Activated CD4-positive, CD25-positive, alpha-beta regulatory T cell (primary cell): ENCODE results near the gene SNPH.

Experiments
- DNase-seq, 4 experiments: peaks; one replicate each; lab custom pipeline; 2025; lab: John Stamatoyannopoulos, UW

SNPH gene

DNA sequence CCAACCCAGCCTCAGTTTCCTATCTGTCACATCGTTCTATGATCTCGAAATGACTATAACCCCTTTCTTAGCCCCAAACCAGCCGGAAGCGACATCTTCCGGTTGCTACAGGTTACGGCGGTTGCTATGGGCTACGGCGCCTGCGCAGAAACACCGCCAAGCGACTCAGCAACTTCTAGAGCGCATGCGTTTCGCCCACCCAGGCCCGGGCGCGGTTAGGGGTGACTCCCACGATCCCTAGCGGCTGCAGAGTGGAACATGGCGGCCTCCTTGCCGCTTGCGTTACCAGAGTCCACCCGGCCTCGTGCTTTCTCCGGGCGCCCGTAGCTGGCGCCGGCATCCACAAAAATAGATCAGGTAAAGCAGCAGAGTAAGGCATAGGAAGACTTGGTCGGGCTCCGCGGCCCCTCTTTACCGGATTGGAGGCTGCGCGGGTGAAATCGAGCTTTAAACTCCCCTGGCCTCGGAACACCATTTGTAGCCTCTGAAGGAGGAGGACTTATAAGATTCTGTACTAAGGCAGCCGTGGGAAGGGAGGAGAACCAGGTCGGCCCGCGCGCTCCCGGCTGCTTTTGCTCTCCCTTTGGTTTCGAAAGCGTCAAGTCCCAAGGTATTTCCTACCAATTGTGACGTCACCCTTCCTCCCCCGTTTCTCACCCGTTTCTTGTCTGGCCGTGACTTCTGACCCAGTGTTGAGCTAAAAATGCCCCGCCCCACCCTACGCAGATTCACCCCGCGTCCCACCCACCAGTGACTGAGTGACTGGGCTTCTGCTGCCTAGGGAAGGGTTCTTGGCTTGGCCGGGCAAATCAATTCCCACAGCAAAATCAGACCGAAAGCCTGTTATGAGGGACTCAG is 59.3 kb downstream of the SNPH start:
- peak; percentile 96 to 99 (median 98) for DNase-seq

DNA sequence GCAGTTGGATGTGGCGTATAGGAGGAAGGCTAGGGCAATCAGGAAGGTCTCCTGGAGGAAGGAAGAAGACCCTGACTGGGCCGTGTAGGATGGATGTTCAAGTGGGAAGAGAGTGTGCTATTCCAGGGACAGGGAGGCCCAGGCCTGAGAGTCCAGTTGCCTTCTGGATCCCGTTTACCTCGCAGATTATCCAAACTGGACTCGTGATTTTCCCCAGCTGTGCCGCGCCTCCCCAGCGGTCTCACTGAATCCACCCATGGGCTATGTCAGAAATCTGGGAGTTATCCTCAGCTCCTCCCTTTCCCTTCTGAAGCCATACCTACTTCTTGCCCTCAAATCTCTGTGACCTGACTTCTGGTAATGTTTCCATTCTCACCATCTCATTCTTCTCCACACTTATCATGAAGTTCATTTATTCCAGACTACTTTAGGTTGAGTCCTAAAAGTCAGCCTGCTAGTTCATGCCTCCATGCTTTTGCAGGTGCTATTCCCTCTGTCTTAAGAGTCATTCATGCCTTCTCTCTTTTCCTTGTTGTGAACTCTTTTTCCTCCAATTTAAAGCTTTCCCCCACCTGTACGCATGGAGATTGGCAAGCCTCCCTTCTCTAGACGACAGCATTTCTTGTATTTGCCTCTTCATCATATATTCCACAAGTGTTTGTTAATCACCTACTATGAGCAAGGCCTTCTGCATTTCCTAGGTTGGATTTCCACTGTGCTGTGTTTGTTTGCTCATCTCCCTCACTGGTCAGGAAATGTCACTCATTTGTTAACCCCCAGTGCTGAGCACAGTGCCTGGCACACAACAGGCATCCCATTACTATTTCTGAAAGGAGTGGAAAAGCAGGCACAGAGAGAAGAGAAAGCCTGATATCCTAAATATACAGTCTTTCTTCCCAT is 60.2 kb downstream of the SNPH start:
- DNase-seq, result no peak

DNA sequence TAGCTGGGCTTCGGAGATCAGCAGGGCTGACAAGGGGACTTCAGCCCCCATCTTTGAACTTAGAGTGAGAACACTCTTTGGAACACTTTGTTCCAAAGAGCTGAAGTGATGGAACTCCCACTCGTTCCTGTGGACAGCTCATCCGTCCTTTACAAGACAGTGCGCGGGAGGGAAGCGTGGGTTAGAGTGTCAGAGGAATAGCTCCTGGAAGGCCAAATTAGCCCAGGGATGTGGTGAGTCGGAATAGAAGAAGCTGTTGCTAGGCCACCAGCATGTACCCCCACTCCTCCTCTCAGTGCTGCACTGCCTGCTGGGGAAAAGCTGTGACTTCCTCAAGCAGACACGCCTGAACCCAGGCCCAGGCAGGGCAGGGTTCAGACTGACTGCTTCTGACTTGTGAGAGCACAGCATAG is 61.2 kb downstream of the SNPH start:
- DNase-seq, result no peak

DNA sequence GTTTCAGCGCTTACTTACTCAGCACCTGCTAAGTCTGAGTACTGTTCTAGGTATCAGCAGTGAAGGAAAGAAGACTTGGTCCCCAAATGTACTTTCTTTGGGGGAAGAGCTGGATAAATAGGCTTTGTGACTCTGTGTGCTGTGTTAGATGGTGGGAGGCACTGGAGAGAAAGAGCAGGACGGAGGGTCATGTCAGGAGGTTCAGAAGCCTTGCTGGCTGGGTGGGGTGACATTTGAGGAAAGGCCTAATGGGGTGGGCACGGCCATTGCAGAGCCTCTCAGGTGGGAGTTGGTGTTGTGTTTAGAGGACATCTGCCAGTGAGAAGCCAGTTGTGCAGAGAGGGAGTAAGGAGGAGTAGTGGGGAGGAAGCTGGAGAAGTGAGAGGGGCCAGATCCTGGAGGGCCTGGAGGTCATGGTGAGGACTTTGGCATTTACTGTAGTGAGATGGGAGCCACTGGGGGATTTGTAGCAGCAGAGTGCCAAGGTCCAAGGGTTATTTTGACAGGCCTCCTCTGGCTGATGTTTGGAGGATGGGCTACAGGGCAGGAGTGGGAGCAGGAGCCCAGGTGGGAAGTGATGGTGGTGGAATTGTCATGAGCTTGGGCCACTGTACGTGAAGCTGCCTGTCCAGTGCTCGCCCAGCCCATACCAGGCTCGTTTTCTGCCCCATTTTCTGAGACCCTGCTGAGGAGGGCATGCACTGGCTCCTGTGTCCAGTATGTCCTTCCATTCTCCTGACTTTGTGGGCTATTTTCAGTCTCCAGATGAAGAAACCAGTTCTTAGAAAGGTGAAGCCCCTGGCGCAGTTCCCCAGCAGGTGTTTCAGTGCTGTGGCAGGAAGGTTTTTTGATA is 62.0 kb downstream of the SNPH start:
- DNase-seq, result no peak

DNA sequence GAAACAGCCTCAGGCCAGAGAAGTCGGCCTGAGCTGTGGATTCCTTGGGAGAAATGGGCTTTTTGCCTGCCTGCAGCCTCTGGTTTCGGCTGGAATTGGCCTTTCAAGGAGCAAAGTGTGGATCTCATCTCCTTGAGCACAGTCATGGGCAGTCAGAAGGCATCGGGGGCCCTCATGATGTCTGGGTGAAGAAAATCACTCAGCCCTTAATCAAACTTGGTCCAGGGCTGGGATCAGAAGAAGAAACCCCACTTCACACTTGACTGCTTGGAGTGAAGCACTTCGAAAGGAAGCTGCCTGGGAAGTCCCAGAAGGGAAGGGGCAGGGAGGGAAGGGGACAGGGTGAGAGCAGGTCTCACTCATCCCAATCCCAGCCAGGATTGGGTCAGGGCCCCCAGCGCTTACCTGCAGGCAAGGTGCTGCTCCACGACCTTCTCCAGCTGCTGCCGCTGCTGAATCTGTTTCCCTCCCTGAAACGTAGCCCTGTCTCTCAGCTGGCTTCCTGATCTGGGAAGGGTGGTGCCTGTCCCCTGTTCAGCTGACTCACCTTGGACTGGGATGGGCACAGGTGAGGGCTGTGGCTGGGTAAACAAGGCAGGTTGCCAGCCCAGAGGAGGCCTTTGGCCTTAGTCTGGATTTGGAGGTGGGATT is 62.7 kb downstream of the SNPH start, which contains the start of gene SDCBP2:
TSS of gene SDCBP2 (minus strand) at position 460 of the 651 bp plus-strand sequence. CDS start 8,723 bp downstream, outside the sequence.
- DNase-seq, result no peak

DNA sequence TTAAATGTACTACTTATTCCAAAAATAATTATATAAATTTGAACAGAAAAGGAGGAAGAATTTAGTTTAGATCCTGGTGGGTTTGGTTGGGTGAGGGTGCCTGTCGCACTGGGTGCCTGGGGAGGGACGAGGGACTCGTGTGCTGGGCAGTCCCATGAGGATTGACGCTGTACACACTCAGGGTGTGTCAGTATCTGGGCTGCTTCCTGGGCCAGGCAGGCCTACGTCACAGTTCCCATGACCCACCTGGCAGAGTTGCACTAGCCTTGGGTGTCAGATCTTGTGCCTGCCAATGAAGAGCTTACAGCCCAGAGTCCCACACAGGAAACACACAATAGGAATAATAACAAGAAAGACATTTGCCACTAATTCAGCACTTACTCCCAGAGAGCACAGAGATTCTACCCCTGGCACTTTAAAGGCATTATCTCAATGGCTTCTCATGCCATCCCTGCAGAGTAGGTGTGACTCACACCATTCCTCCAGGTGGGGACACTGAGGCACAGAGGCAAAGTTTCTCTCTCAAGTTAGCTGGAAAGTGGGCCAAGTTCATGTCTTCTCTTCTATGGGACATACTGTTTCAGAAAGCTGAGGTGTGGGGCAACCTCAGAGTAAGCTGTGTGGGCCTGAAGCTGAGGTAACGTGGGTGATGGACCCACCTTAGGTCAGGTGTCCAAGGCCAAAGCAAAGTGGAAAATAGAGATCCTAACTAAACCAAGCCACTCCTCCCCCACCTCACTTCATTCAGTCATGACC is 64.2 kb downstream of the SNPH start:
- no peak for DNase-seq

DNA sequence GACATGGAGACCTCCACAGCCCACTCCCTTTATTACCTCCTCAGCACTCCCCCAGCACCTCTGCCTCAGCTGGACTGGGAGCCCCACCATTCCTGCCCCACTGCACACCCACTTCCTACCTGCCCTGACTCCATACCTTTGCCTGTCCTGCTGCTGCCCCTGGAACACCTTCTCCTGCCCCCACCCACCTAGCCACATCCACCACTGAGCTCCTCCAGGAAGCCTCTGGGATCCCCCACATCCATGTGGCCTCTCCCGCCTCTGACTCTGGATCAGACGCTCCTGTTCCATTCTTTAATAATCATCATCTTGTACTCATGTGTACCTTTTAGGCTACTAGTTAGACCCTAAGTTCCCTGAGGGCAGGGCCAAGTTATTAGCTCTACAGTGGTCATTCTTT is 65.0 kb downstream of the SNPH start:
- no peak for DNase-seq

DNA sequence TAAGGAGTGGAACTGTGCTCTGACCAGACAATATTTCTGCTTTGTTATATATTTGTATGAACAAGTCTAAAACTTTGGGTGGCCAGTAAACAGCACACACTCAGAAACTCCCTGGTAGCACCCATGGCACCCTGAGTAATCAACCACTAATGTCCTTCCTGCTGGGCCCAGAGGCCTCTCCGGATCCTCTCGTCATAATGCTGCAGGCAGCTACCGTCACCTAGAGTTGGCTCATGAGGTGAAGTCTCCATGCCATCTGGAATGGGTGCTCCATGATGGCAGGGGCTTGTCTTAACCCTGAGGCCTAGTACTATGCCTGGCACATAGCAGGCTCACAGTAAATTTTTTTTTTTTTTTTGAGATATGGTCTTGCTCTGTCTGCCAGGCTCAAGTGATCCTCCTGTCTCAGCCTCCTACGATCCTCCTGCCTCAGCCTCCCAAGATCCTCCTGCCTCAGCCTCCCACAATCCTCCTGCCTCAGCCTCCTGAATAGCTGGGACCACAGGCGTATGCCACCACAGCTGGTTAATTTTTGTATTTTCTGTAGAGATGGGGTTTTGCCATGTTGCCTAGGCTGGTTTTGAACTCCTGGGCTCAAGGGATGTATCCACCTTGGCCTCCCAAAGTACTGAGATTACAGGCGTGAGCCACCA is 65.8 kb downstream of the SNPH start:
- no peak for DNase-seq

DNA sequence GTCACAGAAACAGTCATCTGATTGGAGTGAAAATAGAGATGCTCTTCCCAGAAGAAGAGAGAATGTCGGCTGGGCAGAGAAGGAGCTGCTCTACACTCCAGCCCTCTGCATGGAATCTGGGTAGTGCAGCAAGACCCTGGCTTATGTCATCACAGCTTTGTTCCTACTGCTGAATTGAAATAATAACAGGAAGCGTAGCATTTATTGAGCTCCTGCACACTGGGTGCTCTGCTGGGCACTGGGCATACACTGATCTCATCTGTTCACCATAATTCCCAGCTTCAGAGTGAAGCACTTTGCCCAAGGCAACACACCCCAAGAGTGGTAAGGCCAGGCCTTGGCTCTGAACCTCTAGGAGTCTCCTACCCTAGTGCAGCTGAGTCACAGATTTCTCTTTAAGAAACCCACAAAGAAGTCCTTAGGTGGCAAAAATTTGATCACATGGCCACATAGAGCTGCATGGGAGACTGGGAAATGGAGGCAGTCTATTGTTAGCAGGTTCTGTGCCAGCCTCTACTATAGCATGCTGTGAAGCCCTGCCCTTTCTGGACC is 66.7 kb downstream of the SNPH start:
- DNase-seq, result no peak

DNA sequence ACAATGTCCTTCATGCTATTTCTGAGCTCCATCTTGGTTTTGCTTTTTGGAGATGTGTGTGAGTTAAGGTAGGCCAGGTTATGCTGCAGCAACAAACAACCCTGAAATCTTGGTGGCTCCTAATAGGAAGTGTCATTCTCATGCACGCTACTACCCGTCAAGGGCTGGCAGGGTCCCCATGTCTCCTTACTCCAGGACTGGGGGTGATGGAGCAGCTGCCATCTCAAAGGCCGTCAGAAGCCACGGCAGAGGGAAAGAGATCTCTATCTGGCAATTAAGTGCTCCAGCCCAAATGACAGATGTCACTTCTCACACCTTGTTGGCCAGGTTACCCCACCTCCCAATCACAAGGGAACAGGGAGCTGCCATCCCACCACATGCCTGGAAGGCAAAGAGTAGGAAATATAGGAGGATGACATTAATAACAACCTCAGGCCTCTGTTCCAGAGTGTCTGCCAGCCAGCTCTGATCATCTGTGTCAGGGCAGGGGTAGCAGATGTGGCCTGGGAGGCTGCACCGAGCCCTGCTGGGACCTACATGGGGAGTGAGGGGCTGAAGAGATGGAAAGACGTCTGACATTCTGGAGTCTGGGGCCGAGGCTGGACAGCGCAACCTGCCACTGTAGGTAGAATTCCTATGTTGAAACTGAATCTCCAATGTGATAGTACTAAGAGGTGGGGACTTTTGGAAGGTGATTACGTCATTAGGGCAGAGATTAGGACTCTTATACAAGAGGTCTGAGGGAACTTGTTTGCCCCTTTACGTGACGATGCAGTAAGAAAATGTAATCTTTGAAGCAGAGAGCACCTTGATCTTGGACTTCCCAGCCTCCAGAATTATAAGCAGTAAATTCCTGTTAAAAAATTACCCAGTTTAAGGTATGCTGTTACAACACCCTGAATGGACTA is 67.6 kb downstream of the SNPH start:
- no peak for DNase-seq

DNA sequence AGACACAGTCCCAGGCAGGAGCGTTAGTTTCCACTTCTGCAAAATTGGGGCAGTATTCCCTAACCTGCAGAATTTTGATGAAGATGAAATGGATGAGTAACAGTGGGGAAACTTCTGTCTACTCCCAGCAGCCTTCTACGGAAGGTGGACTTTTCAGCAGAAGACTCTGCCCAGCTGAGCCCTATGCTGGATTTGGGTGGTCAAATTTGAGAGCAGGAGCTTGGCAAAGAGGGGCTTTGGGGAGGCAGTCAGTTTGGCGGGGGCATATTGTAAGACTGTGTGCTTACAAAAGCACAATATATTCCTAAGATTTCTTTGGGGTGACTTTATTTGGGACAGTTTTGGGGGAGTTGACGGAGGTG is 68.3 kb downstream of the SNPH start:
- no peak for DNase-seq

DNA sequence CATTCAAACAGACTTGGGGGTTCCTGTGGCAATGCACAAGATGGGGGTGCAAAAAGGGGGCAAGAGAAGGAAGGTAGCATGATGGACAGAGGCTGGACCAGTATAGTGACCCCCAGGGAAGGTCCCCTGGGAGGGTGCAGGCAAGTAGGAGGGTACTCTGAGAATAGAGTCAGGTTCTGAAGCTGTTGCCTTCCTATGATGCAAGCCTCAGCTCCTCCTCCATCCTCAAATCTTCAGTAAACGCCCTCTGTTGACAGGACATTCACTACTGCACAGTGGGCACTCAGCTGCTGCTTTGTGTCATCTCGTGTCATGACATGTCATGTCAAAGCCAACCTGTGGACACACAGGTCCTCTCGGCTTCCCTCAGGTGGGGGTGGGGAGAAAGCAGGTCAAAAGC is 68.7 kb downstream of the SNPH start:
- no peak for DNase-seq

DNA sequence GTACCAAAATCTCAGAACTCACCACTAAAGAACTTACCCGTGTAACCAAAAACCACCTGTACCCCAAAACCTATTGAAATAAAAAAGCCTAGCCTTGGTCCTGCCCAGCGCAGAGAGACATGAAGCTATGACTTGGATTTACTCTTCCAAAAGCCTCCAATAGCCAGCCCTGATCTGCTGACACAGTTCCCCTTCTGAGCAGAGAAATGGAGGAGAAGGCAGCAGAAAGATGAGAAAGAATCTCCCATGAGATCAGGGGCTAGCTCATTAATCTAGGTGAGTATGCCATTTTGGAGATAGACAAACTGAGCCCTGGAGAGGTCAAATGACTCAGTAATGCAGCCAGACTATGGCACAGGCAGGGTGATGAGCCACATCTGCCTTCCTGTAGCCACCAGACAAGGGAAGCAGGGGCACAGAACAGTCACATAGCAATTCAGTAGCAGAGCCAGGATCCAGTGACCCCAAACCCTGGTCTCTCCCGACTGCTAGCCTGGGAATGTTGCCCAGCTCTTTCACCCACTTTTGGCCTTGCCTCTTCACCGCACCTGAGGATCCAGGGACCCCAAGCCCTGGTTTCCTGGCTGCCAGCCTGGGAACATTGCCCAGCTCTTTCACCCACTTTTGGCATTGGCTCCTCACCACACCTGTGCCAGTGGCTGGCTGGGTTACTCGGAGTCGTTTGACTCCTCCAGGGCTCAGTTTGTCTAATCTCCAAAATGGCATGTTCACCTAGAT is 70.0 kb downstream of the SNPH start:
- no peak for DNase-seq

DNA sequence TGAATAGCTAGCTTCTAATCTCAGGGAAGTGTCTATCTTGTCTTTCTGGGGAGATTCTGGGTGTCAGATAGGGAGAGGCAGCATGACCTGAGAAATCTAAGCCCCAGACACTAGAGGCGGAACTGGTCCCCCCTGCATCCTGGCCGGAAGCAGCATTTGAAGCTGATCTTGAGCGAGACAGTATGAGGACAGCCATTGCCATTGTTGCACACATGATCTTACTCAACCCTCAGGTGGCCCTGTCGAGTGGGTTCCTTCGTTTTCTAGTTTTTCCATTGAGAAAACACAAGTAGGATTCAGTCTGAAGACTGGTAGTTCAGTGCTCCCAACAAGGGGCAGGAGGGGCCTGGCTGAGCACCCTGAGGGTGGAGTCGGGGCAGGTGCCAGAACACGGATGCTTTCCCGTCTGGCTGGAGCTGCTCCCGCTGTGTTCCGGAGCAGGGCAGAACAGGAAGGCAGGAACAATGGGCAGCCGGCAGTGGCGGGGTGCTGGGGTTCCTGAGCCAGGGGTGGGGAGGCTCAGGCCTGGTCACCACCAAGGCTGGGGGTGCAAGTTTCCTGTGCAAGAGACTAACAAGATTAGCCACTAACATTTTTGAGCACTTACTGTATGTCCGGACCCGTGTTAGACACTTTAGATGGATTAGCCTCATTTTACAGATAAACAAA is 70.7 kb downstream of the SNPH start:
- no peak for DNase-seq

DNA sequence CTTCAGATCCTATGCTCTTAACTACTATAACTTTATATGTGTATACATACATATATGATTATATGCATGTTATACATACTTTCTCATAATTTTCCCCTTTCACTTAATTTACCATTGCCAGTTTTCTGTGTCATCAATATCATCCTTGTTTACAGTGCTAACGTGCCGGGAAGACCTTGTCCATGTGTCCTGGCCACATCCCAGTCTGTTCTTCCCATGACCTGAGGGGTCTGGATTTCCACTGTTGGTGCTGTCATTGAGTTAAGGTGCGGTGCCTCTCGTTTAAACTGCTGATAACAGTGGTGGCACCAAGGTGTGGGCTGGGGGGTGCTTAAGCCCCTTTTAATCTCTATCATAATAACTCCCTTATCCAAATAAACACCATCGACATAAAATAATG is 71.3 kb downstream of the SNPH start:
- no peak for DNase-seq

DNA sequence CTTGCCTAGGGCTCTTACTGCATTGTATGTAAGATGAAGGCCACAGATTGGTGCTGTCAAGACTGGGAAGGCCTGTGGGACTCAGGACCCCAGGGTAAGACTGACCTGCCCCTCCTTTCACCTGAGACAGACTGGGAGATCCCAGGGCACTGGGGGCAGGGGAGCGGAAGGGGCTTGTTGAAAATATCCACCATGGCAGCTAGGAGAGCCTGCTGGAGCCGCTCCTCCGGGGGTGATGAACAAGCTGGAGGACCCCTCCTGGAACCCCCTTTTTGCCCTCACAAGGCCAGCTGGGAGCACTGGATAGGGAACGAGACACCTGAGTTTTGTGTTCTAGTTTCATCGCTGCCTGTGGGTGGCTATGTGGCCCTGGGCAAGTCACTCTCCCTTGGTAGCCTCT is 72.0 kb downstream of the SNPH start:
- no peak for DNase-seq

DNA sequence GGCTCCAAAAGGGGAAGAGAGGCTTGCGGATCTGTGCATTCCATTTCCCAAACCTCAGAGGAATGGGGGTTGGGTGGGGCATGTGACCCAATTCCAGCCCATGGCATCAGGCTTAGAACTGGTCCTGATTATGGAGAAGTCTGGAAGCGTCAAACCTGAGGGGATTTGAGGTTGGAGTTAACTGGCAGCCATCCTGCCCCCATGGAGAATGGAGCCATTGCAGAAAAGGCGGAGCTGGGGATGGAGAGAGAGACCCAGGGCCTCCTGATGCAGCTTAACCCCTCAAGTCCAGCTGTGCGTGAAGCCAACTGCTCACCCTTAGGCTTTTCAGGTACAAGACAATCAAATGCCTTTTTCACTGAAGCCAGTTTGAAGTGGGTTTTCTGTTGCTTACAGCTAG is 72.7 kb downstream of the SNPH start:
- no peak for DNase-seq
